Astrocyte of the spinal cord (primary cell): ENCODE measurements around the gene UFC1.

Experiments used
- DNase-seq: peaks from one replicate; pipeline ENCODE4 v3.0.0; 2011; ENCODE audit warnings: low read depth, low spot score
- H3K4me3 ChIP-seq: 2 replicates; pipeline ENCODE4 v1.5.1; 2011; ENCODE audit warnings: low read depth, mild to moderate bottlenecking, low read length, moderate library complexity
- in situ Hi-C: cut with HindIII; loops from 2 replicates; pipeline ENCODE4 v1.10.0; 2017; ENCODE audit warnings: low sequenced_read_pairs
- TF ChIP-seq, protein P1 (sequence below): IDR thresholded peaks from 2 replicates; pipeline ENCODE4 v1.5.1; 2012; ENCODE audit warnings: low read depth, mild to moderate bottlenecking, low read length, inconsistent platforms

The UFC1 gene

DNA sequence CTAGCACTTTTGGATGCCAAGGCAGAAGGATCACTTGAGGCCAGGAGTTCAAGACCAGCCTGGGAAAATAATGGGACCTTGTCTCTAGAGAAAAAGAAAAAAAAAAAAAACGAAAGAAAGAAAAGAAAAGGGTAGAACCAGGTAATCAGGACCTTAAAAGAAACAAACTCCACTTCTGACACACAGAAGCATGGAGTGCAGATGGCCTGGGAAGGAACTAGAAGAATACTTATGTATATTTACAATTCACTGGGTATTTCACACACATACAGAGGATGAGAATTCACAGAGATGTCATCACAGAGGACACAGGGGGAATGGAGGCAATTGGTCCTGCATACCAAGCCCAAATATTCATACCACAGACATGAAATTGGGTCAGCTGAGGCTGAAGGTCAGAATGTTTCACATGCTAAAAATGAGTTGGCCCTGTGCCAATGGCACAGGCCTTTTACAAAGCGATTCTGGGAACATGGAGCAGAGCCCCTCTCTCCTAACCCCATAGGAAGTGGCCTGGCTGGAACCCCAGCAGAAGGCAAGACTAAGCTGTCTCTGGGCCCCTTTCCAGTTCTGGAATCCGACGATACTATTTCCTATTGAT lies 19.1 kb downstream of the UFC1 start:
- in situ Hi-C loops = no loop called here
- TF ChIP-seq, protein P1, sequence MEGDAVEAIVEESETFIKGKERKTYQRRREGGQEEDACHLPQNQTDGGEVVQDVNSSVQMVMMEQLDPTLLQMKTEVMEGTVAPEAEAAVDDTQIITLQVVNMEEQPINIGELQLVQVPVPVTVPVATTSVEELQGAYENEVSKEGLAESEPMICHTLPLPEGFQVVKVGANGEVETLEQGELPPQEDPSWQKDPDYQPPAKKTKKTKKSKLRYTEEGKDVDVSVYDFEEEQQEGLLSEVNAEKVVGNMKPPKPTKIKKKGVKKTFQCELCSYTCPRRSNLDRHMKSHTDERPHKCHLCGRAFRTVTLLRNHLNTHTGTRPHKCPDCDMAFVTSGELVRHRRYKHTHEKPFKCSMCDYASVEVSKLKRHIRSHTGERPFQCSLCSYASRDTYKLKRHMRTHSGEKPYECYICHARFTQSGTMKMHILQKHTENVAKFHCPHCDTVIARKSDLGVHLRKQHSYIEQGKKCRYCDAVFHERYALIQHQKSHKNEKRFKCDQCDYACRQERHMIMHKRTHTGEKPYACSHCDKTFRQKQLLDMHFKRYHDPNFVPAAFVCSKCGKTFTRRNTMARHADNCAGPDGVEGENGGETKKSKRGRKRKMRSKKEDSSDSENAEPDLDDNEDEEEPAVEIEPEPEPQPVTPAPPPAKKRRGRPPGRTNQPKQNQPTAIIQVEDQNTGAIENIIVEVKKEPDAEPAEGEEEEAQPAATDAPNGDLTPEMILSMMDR = no peak

DNA sequence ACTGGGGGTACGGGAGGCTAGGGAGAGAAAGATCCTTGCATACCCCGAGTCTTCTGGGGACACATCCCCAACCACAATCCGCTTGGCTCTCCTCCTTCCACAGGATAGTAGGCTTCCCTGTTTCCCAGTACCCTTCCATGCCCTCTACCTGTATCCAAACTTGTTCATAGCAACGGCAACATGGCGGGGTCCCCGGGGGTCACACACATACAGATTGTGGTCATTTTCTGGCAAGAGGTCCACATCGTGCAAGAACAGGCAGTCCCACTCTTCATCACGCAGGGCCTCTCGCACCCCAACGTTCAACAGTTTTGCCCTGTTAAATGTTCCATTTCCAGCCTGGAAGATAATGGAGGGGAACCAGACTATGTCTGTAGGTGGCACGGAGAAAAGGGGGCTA lies 19.9 kb downstream of the UFC1 start:
- TF ChIP-seq, protein P1 = no peak
- in situ Hi-C loops = no loop called here
- DNase-seq = no peak
- no peak overlapping the region for H3K4me3 ChIP-seq

More for the DNA sequence above, 19.1 kb downstream of the UFC1 start:
- no peak overlapping the region for H3K4me3 ChIP-seq
- peak; percentile 73 for DNase-seq

DNA sequence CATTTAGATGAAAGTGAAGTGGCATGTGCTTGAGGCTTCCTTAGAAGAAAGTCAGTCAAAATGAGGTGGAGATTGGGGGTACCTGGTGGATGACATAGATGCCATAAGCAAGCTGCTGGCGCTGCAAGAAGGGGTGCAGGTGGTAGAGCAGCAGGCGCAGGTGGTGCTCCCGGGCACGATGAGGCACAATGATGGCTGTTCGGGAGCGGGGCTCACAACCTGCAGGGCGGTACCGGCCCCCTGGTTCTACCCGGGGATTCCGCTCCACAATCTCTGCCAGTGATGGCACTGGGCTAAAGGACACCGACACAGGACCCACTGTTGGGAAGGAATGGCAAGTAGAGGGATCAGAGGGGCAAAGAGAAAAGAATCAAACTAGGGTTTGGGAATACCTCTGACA lies 21.1 kb downstream of the UFC1 start:
- no peak for DNase-seq
- H3K4me3 ChIP-seq = no peak overlapping the region
- in situ Hi-C loops = no loop called here
- TF ChIP-seq, protein P1 = no peak

DNA sequence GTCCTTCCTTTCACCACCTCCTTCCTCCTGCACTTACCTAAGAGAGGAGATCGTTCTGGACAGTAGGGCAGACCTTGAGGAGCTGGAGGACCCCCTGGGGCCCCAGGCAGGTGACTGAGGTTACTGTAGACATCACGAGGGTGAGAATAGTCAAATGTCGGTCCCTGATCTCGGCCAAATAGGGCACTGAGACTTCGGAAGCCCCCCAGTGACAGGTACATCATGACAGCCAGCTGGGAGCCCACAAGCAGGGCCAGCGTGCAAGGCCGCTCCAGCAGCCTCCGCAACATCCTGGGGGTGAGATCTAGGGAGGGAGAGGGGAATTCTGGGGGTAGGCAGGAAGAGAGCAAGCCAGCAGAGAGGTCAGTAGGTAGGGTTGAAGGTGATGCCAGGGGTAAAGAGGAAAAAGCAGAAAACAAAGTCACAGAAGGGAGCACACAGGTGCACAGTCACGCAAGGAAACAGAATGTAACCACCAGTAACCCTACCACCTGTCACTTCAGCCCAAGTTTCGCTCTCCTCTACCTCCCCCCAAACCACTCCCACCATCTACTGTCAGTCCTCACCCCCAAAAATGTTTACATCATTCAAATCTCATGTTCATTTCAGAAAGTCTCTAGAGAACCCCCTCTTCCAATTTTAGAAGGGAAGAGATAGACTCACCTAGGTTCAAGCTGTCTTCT lies 22.1 kb downstream of the UFC1 start:
- TF ChIP-seq, protein P1 = no peak
- no peak for DNase-seq
- H3K4me3 ChIP-seq = peak overlapping the region; percentile 96
- in situ Hi-C loops = no loop called here

DNA sequence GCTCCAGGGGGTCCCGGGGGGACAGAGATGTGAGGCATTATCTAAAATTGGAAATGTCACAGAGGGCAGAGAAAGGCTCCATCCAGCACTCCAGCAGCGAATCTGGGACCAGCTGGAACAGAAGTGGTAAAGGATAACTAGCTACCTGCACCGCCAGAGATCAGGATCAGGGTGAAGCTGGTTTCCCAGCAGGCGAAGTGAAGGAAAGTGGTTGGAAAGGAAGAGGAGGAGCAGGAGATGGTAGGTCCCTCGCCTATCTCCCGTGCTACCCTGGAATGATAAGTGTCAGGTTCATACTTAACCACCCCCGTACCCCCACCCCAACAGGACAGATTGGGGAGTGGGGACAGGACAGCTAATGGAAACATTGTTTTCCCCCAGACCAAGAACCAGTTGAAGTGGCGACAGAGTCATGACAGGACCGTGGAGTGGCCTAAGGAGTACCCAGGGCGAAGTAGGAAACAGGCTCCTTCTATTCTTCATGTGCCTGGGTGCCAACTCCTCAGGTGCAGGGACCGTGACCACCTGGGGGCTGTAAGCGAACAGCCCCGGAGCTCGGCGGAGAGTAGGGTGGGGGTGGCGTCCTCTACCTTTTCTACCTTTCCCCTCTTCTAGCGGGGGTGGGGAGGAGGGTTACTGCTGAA lies 22.8 kb downstream of the UFC1 start:
- H3K4me3 ChIP-seq = peak overlapping the region; percentile 96
- in situ Hi-C loops = no loop called here

DNA sequence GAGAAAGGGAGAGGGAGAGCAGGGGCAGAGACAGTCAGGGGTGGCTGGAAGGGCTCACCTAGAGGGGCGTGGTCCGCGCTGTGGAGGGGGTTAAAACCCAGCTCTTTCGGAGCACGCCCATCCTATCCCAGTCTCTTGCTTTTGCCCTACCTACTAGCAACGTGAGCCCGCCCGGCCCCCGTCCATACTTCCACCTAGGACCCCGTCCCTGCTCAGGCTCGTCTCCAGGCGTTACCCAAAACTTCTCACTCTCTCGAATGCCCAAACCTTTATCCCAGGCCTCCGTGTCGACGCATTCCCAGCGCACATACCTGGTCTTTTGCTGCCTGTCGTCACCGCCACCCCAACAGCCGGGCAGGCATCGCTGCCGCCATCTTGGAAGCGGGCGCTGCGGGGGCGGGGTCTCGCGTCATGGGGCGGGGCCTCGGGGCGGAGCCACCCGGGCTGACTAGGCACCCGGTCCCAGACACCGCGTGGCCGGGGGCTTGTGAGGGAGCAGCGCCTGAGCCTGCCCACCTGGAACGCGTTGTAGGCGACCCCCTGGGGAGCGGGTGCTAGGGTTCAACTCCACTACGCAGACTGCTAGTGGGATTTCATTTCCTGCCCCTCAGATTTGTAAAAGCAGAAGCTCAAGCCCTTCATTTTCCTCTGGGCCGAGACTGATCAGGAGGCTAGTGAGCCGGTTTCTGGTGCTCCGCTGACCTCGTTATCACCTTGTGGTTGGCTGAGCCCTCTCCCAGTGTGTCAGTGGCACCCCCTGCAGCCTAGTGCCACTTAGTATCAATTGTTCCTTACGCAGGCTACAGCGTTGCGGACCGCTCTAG lies 23.5 kb downstream of the UFC1 start, which contains the start of gene B4GALT3:
Gene B4GALT3, minus strand, starts transcription at position 396 of the 824 bp plus-strand sequence. CDS start 1,447 bp downstream, outside the sequence.
- in situ Hi-C loops = no loop called here
- TF ChIP-seq, protein P1 = no peak
- H3K4me3 ChIP-seq = peak within 1 kb of the TSS; percentile 96
- peak; percentile 76 for DNase-seq

More for the DNA sequence above, 22.8 kb downstream of the UFC1 start:
- no peak for DNase-seq
- TF ChIP-seq, protein P1 = no peak
